ENCODE measurements around the gene ST8SIA6.

ST8SIA6 gene

DNA sequence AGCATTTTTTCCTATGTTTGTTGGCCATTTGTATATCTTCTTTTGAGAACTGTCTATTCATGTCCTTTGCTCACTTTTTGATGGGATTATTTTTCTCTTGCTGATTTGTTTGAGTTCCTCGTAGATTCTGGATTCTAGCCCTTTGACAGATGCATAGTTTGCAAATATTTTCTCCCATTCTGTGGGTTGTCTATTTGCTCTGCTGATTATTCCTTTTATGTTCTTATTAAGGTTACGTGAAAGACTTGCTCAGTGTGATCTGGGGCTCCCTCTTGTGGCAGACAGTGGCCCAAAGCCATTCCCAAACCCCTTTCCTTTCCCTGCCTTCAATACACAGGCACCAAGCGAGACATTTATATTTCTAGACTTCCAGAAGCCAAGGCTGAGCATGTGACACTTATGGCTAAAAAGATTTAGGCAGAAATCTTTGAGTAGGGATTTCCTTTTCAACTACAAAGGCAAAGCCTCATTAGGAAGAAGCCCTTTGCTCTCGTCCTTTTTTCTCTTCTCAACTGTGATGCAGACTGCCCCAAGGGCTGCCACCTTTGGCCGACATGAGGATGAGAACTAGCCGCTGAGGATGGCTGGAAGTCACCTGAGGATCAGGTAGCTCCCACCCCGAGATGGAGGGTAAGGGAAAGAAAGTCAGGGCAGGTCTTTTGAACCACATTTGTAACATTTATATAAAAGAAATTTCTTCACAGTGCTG, 23.6 kb downstream of the ST8SIA6 start:
- no peak for TF ChIP-seq SPI1 (IDR thresholded peaks at IDR 0.05; ENCODE audit: borderline replicate concordance, low read depth)
- TF ChIP-seq, protein P1, sequence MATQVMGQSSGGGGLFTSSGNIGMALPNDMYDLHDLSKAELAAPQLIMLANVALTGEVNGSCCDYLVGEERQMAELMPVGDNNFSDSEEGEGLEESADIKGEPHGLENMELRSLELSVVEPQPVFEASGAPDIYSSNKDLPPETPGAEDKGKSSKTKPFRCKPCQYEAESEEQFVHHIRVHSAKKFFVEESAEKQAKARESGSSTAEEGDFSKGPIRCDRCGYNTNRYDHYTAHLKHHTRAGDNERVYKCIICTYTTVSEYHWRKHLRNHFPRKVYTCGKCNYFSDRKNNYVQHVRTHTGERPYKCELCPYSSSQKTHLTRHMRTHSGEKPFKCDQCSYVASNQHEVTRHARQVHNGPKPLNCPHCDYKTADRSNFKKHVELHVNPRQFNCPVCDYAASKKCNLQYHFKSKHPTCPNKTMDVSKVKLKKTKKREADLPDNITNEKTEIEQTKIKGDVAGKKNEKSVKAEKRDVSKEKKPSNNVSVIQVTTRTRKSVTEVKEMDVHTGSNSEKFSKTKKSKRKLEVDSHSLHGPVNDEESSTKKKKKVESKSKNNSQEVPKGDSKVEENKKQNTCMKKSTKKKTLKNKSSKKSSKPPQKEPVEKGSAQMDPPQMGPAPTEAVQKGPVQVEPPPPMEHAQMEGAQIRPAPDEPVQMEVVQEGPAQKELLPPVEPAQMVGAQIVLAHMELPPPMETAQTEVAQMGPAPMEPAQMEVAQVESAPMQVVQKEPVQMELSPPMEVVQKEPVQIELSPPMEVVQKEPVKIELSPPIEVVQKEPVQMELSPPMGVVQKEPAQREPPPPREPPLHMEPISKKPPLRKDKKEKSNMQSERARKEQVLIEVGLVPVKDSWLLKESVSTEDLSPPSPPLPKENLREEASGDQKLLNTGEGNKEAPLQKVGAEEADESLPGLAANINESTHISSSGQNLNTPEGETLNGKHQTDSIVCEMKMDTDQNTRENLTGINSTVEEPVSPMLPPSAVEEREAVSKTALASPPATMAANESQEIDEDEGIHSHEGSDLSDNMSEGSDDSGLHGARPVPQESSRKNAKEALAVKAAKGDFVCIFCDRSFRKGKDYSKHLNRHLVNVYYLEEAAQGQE (IDR thresholded peaks at IDR 0.05; ENCODE audit: insufficient replicate concordance, low read depth), result no peak
- TF ChIP-seq POLR2AphosphoS5 (IDR thresholded peaks at IDR 0.05; ENCODE audit: low read depth), result no peak
- no peak for TF ChIP-seq GABPA (IDR thresholded peaks at IDR 0.05; ENCODE audit: low read depth)
- TF ChIP-seq, protein P2, sequence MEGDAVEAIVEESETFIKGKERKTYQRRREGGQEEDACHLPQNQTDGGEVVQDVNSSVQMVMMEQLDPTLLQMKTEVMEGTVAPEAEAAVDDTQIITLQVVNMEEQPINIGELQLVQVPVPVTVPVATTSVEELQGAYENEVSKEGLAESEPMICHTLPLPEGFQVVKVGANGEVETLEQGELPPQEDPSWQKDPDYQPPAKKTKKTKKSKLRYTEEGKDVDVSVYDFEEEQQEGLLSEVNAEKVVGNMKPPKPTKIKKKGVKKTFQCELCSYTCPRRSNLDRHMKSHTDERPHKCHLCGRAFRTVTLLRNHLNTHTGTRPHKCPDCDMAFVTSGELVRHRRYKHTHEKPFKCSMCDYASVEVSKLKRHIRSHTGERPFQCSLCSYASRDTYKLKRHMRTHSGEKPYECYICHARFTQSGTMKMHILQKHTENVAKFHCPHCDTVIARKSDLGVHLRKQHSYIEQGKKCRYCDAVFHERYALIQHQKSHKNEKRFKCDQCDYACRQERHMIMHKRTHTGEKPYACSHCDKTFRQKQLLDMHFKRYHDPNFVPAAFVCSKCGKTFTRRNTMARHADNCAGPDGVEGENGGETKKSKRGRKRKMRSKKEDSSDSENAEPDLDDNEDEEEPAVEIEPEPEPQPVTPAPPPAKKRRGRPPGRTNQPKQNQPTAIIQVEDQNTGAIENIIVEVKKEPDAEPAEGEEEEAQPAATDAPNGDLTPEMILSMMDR (IDR thresholded peaks at IDR 0.05; ENCODE audit: insufficient read depth, low read length), result peak; percentile 33
- peak in 1 of 2 experiments; percentile 2 for DNase-seq (ENCODE audit: low read depth in 1 of 2, low spot score in 1 of 2)
- no peak overlapping the region for H3K27ac ChIP-seq (replicated peaks)
- H3K27me3 ChIP-seq (ENCODE audit: insufficient read depth, poor library complexity, severe bottlenecking), result no peaks in the 10 kb centered on the region
- H3K4me3 ChIP-seq (replicated peaks; ENCODE audit: insufficient read depth, low read length), result no peak overlapping the region

DNA sequence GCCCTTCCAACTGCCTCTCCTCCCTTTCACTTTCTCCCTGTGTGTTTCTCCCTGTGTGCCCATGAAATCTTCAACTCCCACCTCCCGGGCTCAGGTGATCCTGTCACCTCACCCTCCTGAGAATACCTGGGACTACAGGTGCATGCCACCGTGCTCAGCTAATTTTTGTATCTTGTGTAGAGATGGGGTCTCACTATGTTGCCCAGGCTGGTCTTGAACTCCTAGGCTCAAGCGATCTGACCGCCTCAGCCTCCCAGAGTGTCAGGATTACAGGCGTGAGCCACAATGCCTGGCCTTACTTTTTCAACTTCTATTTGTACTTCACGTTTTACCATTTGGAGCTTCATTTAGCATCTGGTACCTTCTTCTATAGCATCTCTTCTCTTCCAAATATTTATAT, 24.9 kb downstream of the ST8SIA6 start:
- H3K27ac ChIP-seq (replicated peaks), result no peak overlapping the region
- TF ChIP-seq GABPA (IDR thresholded peaks at IDR 0.05; ENCODE audit: low read depth), result no peak
- TF ChIP-seq, protein P2 (IDR thresholded peaks at IDR 0.05; ENCODE audit: insufficient read depth, low read length), result no peak
- TF ChIP-seq, protein P1 (IDR thresholded peaks at IDR 0.05; ENCODE audit: insufficient replicate concordance, low read depth), result no peak
- TF ChIP-seq POLR2AphosphoS5 (IDR thresholded peaks at IDR 0.05; ENCODE audit: low read depth), result no peak
- no peak for TF ChIP-seq SPI1 (IDR thresholded peaks at IDR 0.05; ENCODE audit: borderline replicate concordance, low read depth)
- H3K27me3 ChIP-seq (ENCODE audit: insufficient read depth, poor library complexity, severe bottlenecking), result no peaks in the 10 kb centered on the region
- H3K4me3 ChIP-seq (replicated peaks; ENCODE audit: insufficient read depth, low read length), result no peak overlapping the region
- no peak for DNase-seq (ENCODE audit: low read depth in 1 of 2, low spot score in 1 of 2)

DNA sequence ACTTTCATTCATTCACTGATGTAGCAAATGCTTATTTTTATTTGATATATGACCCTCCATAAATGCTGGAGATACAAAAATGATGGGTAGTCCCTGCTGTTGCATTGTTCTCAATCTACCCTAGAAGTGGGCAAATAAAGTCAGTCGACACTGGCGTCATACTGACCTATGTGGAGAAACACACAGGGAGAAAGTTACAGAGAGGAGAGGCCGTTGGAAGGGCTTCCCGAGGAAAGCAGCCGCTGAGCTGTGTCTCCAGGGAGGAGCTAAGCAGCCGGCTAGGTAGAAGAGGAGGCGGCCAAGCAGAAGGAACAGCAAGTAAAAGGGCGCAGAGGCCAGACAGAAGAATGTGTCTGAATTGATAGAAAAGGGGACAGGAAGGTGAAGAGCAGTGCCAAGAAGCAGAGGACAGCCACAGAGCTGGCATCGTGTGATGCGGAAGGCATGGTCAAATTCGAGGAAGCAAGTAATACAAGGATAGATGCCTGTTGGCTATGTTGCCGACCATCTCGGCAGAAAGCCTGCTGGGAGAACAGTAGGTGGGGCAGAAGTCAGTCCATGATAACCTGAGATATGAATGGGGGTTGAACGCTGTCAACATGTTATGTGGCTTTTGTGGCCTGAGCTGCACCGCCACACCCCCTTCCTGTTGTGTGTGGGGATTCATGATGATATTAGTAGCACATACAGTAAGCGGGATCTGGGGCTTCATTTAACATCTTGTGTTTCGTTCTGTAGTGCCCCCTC, 25.9 kb downstream of the ST8SIA6 start:
- TF ChIP-seq GABPA (IDR thresholded peaks at IDR 0.05; ENCODE audit: low read depth) (no peak), SPI1 (IDR thresholded peaks at IDR 0.05; ENCODE audit: borderline replicate concordance, low read depth) (no peak), POLR2AphosphoS5 (IDR thresholded peaks at IDR 0.05; ENCODE audit: low read depth) (no peak)
- TF ChIP-seq, protein P1 (IDR thresholded peaks at IDR 0.05; ENCODE audit: insufficient replicate concordance, low read depth), result no peak
- TF ChIP-seq, protein P2 (IDR thresholded peaks at IDR 0.05; ENCODE audit: insufficient read depth, low read length), result no peak
- Histone ChIP-seq H3K27me3 (ENCODE audit: insufficient read depth, poor library complexity, severe bottlenecking) (no peaks in the 10 kb centered on the region), H3K27ac (replicated peaks) (no peak overlapping the region), H3K4me3 (replicated peaks; ENCODE audit: insufficient read depth, low read length) (no peak overlapping the region)
- DNase-seq (ENCODE audit: low read depth in 1 of 2, low spot score in 1 of 2), result no peak
